ENCODE data around the gene ATF7. TPM values are rescaled to one million over a fixed set of nuclear protein-coding genes. Genes with fewer than 3 reads are reported as not detected.
"Not testable (repeated sequence)": the region's sequence is repeated elsewhere in the genome, so short reads cannot be mapped to it uniquely, and the experiment has no call there.

The ATF7 gene
- total RNA-seq, 1 donor from 2014 or later, result 44.7 TPM

DNA sequence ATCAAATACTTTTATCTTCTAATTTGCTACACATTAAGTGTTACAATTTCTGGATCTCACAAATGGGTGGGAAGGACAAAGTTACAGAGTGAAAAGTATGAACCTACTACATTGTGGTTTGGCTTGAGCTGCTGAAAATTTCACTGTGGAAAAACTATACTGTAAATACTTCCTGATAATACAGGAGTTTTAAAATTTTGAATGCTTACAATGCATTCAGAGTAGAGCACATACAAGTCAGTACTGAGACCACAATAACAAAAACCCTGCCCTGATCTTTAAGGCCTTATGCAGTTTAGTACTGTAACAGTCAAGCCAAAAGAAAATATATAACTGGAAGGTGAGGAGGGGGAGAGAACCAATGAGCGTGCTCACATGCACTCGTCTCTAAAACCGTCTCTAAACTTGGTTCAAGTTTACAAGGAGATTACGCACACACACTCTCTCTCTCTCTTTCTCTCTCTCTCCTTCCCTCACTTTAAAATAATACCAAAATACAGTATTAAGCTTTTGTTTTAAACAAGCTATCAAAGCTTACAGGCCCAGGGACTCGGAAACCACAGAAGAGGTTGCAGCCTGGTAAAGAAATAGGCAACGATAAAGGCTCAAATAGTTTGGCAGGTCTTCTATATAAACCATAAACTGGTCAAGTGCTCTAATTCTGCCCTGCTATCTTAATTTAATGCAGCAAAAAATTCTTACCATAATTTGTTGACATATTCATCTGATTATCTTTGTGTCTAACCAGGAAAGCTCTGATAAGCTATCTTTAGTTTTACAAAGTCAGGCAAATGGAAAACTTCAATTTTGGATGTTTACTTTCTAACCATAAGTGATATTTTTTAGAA, 58.0 kb downstream of the ATF7 start:
- no peak for DNase-seq (ENCODE audit: low spot score)

DNA sequence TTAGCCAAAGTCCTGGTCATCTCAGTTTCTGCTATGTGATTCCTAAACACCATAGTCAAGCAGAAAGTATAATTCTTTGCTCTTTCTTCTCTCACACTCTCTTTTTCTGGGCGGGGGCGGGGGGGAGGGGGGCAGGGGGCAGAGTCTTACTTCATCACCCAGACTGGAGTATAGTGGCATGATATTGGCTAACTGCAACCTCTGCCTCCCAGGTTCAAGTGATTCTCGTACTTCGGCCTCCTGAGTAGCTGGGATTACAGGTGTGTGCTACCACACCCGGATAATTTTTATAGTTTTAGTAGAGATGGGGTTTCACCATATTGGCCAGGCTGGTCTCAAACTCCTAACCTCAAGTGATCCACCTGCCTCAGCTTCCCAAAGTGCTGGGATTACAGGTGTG, 60.8 kb downstream of the ATF7 start:
- DNase-seq (ENCODE audit: low spot score), result not testable (repeated sequence)

DNA sequence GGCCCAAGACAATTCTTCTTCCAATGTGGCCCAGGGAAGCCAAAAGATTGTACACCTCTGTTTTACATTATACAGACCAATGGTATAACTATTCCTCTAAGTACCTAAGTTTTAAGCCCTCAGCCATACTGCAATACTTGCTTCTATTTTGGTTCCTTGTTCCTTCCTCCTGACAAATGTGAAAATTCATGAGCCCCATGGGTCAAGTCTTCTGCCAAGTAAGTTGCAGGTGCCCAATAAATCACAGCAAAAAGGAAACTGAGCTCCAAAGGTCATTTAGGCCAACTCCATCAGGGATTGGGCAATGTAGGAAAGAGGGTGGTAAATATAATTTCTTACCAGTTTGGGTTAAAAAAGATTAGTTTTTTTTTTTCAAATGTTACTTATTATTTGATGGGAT, 61.2 kb downstream of the ATF7 start:
- no peak for DNase-seq (ENCODE audit: low spot score)

DNA sequence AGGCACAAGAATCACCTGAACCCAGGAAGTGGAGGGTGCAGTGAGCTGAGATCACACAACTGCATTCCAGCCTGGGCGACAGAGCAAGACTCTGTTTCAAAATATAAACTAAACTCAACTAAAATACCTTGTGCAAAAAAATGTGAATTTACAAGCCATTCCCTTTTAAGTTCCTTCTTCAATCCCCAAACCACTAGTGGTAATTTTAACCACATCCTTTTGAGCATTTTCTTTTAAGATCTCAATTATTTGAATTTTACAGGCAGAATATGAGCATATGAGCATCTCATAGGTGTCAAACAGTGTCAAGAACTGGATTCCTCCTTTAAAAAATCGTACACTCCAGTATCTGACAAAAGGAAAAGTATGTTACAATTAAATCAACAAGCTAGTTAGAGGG, 61.9 kb downstream of the ATF7 start:
- no peak for DNase-seq (ENCODE audit: low spot score)

DNA sequence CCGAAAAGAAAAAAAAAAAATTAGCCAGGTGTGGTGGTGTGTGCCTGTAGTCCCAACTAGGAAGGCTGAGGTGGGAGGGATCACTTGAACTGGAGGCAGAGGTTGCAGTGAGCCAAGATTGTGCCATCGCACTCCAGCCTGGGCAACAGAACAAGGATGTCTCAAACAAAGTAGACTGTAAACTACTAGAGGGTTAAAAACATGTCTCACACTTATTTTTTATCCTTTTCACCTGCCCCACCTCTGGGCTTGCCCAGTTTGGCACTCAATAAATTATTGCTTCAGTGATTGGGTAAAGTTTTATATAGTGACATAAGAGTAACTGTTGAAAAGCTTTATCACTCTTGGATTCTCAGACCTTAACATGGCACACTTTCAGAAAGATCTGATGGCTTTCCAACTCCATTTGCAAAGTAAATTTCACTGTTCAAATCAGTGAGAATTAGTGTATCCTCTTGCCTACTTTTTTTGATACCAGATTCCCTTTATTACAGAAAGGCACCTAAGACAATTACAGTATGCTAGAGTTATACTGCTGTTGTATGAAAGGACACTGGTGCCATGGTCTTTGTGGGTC, 62.6 kb downstream of the ATF7 start:
- DNase-seq (ENCODE audit: low spot score), result no peak

DNA sequence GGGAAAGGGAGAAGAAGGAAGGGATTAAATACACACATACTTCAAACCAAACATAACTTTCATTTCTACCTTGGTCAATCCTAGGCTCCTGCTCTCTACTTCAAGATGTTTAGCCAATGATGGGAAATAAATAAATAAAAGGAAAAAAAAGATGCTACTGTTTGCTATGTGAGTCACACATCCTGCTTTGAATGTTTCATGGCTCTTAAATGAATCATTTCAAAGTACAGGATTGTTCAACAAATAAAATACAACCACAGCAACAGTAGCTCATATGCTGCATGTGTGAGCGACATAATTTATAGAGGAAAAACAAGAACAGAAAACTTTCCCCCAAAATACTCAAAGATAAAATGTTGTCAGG, 64.6 kb downstream of the ATF7 start:
- DNase-seq (ENCODE audit: low spot score), result no peak

DNA sequence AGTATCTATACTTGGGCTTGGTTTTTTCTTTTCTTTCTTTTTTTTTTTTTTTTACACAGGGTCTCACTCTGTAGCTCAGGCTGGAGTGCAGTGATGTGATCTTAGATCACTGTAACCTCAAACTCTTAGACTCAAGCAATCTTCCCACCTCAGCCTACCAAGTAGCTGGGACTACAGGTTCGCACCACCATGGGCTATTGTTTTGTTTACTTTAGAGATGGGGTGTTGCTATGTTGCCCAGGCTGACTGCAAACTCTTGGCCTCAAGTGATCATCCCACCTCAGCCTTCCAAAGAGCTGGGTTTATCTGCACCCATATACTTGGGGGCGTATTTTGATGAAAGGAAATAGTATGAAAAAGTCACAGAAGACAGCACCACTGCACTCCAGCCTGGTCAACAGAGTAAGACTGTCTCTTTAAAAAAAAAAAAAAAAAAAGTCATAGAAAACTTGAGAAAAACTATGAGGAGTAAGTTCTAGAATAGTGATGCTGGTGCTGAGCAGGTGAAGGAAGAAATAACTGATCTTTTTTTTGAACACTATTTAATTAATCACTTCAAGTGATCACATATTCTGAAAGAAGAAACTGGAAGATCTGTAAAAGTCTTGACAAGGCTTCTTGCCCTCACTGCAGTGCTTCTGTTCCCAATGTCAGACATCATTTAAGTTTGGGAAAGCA, 65.1 kb downstream of the ATF7 start:
- DNase-seq (ENCODE audit: low spot score), result no peak

DNA sequence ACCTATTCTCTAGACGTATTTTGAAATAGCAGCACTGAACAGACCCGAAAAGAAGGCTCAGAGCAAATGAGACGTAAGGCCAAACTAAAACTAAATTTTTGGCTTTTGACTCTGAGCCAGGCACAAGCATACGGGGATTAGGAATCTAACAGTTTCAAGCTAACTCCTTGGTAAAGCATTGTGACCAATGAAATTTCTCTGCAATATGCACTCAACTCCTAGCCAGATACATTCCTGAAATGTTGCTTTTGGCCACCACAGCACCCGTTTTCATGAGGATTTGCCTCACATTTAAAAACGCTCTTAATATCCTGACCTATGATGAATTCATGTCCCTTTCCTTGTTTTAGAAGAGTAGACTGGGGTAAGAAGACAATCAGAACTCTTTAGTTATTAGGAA, 65.8 kb downstream of the ATF7 start:
- no peak for DNase-seq (ENCODE audit: low spot score)

DNA sequence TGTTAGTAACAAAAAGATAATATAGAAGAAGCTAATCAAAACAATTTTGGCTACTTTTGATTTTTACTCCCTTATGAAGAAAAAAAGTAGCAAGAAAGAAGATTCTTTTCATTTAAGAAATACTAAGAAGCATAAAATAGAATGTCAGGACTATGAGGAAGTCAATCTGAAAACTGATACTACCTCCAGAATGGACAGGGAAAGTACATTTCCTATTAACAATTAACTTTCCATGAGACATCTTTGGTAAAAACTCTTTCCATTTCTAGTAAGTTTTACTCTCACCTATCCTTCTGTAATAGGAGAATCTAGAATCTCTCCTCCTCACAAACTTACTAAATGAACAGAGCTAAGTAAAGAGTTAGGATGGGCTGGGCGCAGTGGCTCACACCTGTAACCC, 67.6 kb downstream of the ATF7 start:
- no peak for DNase-seq (ENCODE audit: low spot score)

DNA sequence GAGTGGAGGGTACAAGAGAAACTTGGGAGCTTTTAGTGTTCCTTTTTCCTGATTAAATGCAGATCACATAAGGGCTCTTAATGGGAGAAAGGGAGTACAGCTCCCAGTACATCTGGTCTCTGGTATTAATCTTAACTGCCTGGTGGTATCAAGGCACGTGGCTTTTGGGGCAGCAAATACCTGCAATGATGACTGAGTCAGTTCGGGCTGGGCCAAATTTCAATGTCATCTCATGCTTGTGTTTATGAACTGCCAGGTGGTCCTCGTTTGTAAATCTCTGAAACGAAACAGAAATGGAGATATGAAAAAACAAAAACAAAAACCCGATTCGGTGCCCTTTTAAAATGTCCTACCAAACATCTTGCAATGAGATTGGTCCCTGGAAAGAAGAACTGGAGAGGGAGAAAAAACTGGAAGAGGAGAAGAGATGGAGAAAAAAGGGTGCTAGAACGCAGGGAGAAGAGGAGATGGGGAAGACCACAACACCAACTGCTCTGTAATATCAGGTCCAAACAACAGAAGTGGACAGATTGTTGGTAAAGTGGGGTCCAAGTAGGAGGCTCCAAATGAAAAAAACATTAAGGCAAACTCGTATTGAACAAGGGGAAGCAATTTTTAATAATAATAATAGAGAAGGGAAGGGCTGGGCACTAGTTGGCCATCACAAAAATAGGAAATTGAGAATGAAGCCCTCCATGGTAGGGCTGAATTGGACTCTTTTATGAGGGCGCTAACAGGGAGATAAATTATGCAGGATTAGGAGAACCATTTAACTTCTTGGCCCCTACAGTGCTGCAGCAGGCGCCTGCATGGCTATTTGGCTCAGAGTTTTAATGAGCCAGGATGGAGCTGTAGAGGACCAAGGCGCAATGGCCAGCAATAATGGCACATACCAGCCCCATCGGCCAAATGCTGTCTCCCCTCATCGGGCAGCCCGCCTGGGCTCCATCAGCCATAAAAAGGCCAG, 73.5 kb downstream of the ATF7 start:
- no peak for DNase-seq (ENCODE audit: low spot score)

DNA sequence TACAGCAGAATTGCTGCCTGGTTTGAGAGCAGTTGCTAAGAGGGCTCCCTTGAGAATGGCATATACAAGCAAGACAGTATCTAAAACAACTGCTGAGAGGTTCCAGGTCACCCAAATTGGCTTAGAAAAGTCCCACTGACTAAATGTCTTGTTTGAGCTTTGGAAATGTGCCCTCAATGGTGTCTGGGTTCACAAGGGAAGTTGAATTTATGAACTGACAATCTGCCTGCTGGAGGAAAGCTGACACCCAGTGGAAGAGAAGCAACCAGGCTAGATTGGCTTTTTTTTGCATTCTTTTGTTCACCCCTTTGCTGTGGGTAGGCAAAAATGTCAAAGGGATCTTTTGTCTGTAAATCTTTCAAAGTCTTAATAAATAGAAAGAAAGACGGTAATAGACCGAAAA, 74.3 kb downstream of the ATF7 start:
- no peak for DNase-seq (ENCODE audit: low spot score)

DNA sequence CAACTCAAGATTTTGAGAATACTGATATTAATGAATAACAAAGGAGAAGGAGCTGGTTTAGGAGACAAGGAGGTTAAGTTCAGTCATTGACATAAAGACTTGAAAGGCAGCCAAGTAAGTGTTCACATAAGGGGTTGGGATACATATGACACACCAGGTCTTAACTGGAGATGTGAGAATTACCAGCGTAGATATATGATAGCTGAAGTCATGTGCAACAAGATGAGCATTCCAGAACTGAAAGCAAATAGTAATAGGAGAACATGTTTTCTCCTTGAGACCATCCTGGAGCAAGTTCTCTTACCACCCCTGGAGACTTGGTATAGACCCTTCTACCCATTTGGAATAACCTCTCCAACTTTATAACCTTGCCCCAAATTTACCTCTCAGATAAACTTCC, 75.6 kb downstream of the ATF7 start:
- DNase-seq (ENCODE audit: low spot score), result no peak

DNA sequence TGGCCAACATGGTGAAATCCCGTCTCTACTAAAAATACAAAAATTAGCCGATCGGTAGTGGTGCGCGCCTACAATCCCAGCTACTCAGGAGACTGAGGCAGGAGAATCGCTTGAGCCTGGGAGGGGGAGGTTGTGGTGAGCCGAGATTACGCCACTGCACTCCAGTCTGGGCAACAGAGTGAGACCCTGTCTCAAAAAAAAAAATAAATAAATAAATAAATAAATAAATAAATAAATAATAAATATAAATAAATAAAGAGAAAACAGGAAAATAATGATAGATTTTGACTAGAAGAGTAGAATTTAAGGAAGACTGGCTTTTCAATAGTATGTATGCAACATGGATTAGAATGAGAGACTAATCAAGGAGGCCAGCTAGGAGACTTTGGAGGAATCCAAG, 76.1 kb downstream of the ATF7 start:
- DNase-seq (ENCODE audit: low spot score), result not testable (repeated sequence)

DNA sequence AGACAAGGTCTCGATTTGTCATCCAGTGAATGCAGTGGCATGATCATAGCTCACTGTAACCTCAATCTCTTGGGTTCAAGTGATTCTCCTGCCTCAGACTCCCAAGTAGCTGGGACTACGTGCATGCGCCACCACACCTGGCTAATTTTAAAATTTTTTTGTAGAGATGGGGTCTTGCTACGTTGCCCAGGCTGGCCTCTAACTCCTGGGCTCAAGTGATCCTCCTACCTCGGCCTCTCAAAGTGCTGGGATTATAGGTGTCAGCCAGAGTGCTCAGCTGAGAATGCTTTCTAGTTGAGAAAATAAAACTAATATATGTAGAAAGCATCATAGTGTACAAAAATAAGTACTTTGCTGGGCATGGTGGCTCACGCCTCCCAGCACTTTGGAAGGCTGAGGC, 77.8 kb downstream of the ATF7 start:
- not testable (repeated sequence) for DNase-seq (ENCODE audit: low spot score)

DNA sequence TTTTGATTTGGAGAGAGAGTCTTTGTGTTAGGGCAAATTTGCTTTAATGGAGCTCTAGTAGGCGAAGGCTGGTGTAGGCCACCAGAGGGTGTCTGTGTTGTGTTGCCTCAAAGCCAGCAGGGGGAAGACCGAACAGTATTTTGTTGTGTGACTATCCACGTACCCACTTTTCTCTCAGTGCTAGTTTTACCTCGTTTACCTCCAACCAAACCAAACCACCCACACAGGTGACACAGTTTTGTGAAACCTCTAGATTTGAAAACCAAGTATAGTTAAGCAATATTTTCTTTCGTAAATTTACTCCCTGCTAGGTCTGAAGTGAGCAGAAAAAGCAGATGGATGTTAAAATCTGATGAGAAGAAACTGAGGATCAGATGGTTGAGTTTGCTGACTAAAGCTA, 82.6 kb downstream of the ATF7 start:
- no peak for DNase-seq (ENCODE audit: low spot score)

DNA sequence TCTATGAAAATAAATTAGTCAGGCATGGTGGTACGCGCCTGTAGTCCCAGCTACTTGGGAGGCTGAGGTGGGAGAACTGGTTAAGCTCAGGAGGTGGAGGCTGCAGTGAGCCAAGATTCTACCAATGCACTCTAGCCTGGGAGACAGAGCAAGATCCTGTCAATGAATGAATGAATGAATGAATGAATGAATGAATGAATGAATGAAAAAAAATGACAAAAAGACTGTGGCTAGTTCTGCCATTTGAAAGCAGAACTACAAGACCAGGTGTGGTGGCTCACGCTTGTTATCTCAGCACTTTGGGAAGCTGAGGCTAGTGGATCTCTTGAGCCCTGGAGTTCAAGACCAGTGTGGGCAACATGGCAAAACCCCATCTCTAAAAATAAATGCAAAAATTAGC, 86.7 kb downstream of the ATF7 start:
- DNase-seq (ENCODE audit: low spot score), result no peak

DNA sequence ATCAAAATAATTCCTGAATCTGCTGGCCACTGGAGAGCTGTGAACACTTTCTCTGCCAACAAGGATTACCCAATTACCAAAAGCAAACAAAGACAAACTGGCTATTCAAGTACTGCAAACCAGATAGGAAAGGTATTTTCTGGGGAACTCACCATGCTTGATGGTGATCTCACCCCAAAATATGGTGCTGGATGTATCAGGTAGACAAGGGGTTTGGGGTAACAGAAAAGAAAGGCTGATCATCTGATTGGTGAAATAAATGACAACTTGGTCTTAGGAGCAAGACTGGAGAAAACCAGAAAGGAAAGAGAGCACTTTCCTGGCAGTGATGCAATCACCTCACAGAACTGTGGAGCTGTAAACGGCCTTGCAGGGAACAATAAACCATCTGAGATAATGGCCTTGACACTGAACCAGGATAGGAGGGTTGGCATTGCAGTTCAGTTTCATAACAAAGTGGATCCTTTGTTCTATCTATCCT, 87.9 kb downstream of the ATF7 start:
- DNase-seq (ENCODE audit: low spot score), result no peak

DNA sequence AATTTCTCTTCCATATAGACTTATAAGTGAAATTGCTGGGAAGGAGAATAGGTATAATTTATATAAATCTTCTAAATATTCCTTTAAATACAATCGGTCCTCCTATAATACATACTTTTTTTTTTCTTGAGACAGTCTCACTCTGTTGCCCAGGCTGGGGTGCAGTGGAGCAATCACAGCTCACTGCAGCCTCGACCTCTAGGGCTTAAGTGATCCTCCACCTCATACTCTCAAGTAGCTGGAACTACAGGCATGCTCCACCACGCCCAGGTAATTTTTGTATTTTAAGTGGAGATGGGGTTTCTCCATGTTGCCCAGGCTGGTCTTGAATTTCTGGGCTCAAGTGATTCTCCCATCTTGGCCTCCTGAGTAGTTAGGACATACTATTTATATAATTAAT, 89.2 kb downstream of the ATF7 start:
- no peak for DNase-seq (ENCODE audit: low spot score)

DNA sequence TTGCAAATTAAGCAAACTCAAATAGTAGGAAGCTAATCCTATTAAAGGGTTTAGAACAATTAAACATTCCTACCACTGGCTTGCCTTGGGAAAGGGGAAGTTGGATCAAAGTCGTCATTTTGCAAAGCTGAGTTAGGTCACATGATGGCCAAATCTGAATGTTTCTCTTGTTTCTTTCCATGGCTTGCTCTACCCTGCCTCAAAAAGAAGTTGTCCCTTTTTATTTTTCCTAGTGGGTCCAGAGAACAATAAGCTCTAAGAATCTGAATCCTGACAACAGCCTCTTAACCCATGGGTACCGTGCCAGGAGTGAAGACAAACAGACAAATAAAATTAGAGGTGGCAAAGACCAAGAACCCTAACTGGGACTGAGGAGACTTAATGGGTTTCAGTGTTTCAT, 92.7 kb downstream of the ATF7 start:
- no peak for DNase-seq (ENCODE audit: low spot score)

DNA sequence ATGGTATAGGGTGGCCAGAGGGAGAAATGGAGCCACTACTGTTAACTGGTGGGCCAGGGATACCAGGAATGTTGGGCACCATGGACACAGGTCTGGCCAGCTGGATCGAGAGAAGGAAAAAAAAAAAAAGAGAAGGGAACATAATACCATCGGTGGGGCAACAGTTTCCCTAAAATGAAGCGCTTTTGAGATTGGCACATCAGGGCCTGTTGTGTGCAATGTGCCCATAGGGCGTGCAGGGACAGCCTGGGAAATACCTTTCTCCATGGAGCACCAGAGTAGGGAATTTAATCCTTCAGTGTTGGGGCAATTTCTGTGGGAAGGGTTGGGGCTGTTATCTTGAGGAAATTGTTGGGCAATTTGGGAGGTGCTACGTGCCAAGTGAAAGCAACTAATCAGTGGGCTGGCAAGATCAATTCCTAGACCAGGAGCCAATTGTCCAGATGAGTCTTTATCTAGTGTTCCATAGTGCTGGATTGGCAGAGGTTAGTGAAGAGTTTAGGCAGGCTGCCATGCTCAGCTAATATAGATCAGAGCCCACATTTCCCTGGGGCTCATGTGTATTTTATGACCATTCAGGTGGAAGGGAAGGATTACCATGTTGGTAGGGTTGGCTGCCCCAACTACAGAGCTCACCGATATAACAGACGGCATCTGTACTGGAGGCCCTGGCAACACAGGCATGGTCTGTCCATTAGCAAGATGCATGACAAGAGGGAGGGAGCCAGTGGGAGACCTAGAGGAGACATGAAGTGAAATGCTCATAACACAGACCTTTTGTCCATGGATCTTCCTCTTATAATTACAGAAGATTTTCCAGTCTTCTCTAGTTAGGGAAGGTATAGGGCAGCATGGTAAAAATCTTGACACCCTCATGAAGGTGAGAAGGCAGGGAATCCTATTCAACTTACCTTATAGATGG, 93.4 kb downstream of the ATF7 start:
- no peak for DNase-seq (ENCODE audit: low spot score)
